ENCODE data around the gene CSF3R. TPM values are rescaled to one million over a fixed set of nuclear protein-coding genes. Genes with fewer than 3 reads are reported as not detected.

CSF3R gene
- total RNA-seq, 2 experiments from 2014 or later: not detected

DNA sequence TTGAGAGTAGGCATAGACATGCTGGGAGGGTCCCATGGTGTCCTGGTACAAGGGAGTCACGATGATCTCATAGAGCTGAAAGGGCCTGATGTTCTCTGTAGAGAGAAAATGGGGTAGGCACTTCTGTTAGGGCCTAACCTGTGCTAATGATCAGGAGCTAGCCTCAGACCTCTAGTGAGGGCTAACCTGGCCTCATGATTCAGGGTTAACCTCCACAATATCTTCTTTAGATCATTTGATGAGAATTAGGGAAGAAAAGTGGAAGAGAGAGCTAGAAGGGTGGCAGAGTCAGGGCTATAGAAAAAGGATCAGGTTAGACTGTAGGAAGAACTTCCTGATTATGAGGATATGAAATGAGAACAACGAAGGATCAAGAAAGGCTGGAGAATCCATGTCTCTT, 13.6 kb downstream of the CSF3R start:
- H3K27me3 Mint-ChIP-seq: no peaks in the 10 kb centered on the region
- no peak overlapping the region for H3K27ac Mint-ChIP-seq
- H3K4me3 Mint-ChIP-seq: no peak overlapping the region
- H3K9me3 Mint-ChIP-seq: no peaks in the 10 kb centered on the region
- no peak for DNase-seq
- POLR2A ChIA-PET: no interaction called here
- H3K4me1 Mint-ChIP-seq (ENCODE audit: low read depth): peaks cover 10% of the 10 kb centered on the region
- intact Hi-C loops (cut with micrococcal nuclease): no loop called here
- ATAC-seq: no peak
- CTCF ChIA-PET: no interaction called here
- H3K36me3 Mint-ChIP-seq (ENCODE audit: low read depth): peaks cover under 1% of the 10 kb centered on the region
- TF ChIP-seq CTCF (IDR thresholded peaks at IDR 0.05): no peak

DNA sequence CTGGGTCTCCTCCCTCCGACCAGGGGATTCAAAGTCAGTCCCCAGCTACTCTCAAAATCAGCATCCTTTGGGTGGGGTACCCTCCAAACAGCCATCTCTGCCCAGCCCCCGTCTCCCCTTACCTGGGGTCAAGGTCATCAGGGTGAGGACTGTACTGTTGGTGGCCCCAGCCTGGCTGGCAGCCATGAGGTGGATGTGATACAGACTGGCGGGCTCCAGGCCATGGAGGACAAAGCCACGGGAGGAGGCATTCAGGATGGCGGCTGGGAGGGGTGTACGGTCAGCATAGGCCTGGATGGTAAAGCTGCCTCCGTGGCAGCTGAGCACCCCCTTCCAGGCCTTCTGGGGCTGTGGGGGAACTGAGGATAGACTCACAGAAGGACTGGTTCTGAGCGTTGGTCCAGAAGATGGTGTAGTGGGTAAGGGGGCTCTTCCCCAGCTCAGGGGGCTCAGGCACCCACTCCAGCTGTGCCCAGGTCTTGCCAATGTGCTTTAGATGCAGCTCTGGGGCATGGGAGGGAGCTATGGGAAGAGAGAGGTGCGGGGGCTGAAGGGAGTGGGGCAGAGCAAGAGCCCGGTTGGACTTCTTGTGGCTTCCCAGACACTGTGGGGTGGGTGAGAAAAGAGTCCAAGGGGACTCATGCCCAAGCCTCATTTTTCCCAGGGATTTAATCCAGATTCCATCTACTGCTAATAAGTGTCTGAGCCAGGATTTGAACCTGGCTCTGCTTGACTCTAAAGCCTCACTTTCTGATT, 14.8 kb downstream of the CSF3R start:
- no peak for ATAC-seq
- Mint-ChIP-seq H3K4me1 (ENCODE audit: low read depth) (peaks cover 9% of the 10 kb centered on the region), H3K4me3 (no peak overlapping the region), H3K27me3 (no peaks in the 10 kb centered on the region), H3K27ac (no peak overlapping the region), H3K9me3 (no peaks in the 10 kb centered on the region), H3K36me3 (ENCODE audit: low read depth) (peaks cover 5% of the 10 kb centered on the region)
- no peak for DNase-seq
- intact Hi-C loops (cut with micrococcal nuclease): no loop called here
- ChIA-PET CTCF (no interaction called here), POLR2A (interaction anchor here (1.6 kb wide), 1 partner anchor 19 kb away, joined by 3 read pairs; no protein-coding TSS in a partner anchor)
- TF ChIP-seq CTCF (IDR thresholded peaks at IDR 0.05): no peak

DNA sequence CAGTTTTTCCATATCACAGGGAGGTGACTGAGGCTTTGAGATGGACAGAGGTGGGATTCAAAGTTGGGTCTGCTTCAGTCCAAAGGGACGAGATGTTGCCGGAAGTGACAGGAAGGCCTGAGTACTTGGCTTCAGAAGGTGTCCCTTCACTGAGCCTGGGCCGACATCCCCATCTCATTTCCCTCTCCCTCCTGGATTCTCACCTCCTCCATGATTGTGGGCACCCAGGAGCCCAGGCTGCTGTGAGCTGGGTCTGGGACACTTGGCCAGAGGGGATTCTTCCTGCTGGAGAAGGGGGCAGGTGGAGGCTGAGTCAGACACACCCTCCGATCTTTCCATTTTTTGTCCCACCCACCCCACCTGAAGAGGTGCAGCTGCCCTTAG, 15.7 kb downstream of the CSF3R start:
- no peak for ATAC-seq
- Mint-ChIP-seq H3K4me3 (no peak overlapping the region), H3K4me1 (ENCODE audit: low read depth) (peaks cover 13% of the 10 kb centered on the region), H3K27ac (no peak overlapping the region), H3K36me3 (ENCODE audit: low read depth) (peaks cover 10% of the 10 kb centered on the region), H3K9me3 (no peaks in the 10 kb centered on the region), H3K27me3 (no peaks in the 10 kb centered on the region)
- no peak for DNase-seq
- CTCF ChIA-PET: no interaction called here
- no peak for TF ChIP-seq CTCF (IDR thresholded peaks at IDR 0.05)
- POLR2A ChIA-PET: interaction anchor here (1.6 kb wide), 1 partner anchor 20 kb away, joined by 3 read pairs; no protein-coding TSS in a partner anchor
- intact Hi-C loops (cut with micrococcal nuclease): no loop called here

GRCh38 chr1:36466370-36467026, 16.2 kb downstream of the CSF3R start:
- intact Hi-C loops (cut with micrococcal nuclease): no loop called here
- CTCF ChIA-PET: no interaction called here
- POLR2A ChIA-PET: interaction anchor here (1.6 kb wide), 1 partner anchor 20 kb away, joined by 3 read pairs; no protein-coding TSS in a partner anchor

More at GRCh38 chr1:36466370-36467026, 16.2 kb downstream of the CSF3R start:
- Mint-ChIP-seq H3K9me3 (no peaks in the 10 kb centered on the region), H3K36me3 (ENCODE audit: low read depth) (peaks cover 15% of the 10 kb centered on the region), H3K27ac (no peak overlapping the region), H3K27me3 (no peaks in the 10 kb centered on the region), H3K4me3 (no peak overlapping the region), H3K4me1 (ENCODE audit: low read depth) (peaks cover 17% of the 10 kb centered on the region)
- no peak for DNase-seq
- no peak for TF ChIP-seq CTCF (IDR thresholded peaks at IDR 0.05)
- no peak for ATAC-seq

Data from activated CD8-positive, alpha-beta T cell treated with anti-CD3 and anti-CD28 coated beads for 36 hours (primary cell).